ENCODE measurements around the gene CARS2.
"Not testable (repeated sequence)": the region's sequence is repeated elsewhere in the genome, so short reads cannot be mapped to it uniquely, and the experiment has no call there.

The CARS2 gene

GRCh38 chr13:110681868-110682550, 23.9 kb downstream of the CARS2 start:
- DNase-seq: no peak

- no peak for DNase-seq
Measured at GRCh38 chr13:110680852-110681251, 25.1 kb downstream of the CARS2 start.

- DNase-seq: no peak
Measured at GRCh38 chr13:110677731-110678545, 28.0 kb downstream of the CARS2 start.

GRCh38 chr13:110676595-110677587, 29.0 kb downstream of the CARS2 start:
- DNase-seq: no peak

- not testable (repeated sequence) for DNase-seq
Measured at GRCh38 chr13:110669814-110670213, 36.1 kb downstream of the CARS2 start.

- DNase-seq: no peak
Measured at GRCh38 chr13:110669036-110669435, 36.9 kb downstream of the CARS2 start.

GRCh38 chr13:110666255-110666533, 39.7 kb downstream of the CARS2 start:
- no peak for DNase-seq

- no peak for DNase-seq
Measured at GRCh38 chr13:110665491-110666254, 40.2 kb downstream of the CARS2 start.

- no peak for DNase-seq
Measured at GRCh38 chr13:110664673-110665072, 41.2 kb downstream of the CARS2 start.

- no peak for DNase-seq
Measured at GRCh38 chr13:110664041-110664440, 41.9 kb downstream of the CARS2 start.

GRCh38 chr13:110663491-110663890, 42.4 kb downstream of the CARS2 start:
- no peak for DNase-seq

GRCh38 chr13:110662777-110663443, 43.0 kb downstream of the CARS2 start:
- DNase-seq: no peak

GRCh38 chr13:110662091-110662490, 43.8 kb downstream of the CARS2 start:
- DNase-seq: no peak

- DNase-seq: no peak
Measured at GRCh38 chr13:110661256-110661655, 44.7 kb downstream of the CARS2 start.

- not testable (repeated sequence) for DNase-seq
Measured at GRCh38 chr13:110658218-110658911, 47.6 kb downstream of the CARS2 start.

GRCh38 chr13:110657196-110657595, 48.7 kb downstream of the CARS2 start:
- no peak for DNase-seq

- no peak for DNase-seq
Measured at GRCh38 chr13:110653851-110654250, 52.1 kb downstream of the CARS2 start.

- DNase-seq: no peak
Measured at GRCh38 chr13:110653271-110653670, 52.6 kb downstream of the CARS2 start.

GRCh38 chr13:110652764-110653163, 53.2 kb downstream of the CARS2 start:
- no peak for DNase-seq

- DNase-seq: no peak
Measured at GRCh38 chr13:110652231-110652730, 53.6 kb downstream of the CARS2 start.

GRCh38 chr13:110651726-110652230, 54.1 kb downstream of the CARS2 start:
- DNase-seq: no peak
